ENCODE data around the gene PRICKLE2. TPM values are rescaled to one million over a fixed set of nuclear protein-coding genes. Genes with fewer than 3 reads are reported as not detected.

PRICKLE2 gene
- polyA plus RNA-seq, 1 donor (not counting 4 experiments of a cell fraction or from before 2014, with no cell fraction given) = 7.8 TPM

DNA sequence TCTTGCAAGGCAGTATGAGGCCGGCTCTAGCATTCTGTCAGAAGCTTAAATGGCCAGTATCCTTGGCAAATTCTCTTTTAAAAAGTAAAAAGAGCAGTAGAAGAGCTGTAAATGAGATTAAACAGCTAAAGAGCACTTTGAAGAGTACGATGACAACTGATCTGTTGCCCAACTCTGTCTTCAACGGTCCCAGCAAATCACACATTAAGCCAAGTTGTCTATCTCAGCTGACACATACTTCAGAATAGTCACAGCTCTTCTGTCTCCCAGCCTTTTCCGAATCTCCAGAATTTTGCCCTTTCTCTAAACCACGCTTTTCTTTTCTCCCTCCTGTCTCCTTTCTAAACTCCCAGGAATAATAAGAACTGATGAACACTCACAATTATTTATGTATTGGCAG lies 51.7 kb downstream of the PRICKLE2 start:
- TF ChIP-seq, protein P1, sequence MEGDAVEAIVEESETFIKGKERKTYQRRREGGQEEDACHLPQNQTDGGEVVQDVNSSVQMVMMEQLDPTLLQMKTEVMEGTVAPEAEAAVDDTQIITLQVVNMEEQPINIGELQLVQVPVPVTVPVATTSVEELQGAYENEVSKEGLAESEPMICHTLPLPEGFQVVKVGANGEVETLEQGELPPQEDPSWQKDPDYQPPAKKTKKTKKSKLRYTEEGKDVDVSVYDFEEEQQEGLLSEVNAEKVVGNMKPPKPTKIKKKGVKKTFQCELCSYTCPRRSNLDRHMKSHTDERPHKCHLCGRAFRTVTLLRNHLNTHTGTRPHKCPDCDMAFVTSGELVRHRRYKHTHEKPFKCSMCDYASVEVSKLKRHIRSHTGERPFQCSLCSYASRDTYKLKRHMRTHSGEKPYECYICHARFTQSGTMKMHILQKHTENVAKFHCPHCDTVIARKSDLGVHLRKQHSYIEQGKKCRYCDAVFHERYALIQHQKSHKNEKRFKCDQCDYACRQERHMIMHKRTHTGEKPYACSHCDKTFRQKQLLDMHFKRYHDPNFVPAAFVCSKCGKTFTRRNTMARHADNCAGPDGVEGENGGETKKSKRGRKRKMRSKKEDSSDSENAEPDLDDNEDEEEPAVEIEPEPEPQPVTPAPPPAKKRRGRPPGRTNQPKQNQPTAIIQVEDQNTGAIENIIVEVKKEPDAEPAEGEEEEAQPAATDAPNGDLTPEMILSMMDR (optimal IDR thresholded peaks at IDR 0.05 in 1 of 3, IDR thresholded peaks at IDR 0.05 in 1 of 3, conservative IDR thresholded peaks at IDR 0.05 in 1 of 3; ENCODE audit: extremely low read depth in 1 of 3, insufficient read depth in 2 of 3, low read length in 3 of 3) = no peak
- no peak for TF ChIP-seq EZH2 (IDR thresholded peaks at IDR 0.05; ENCODE audit: low read length)
- Histone ChIP-seq H3K9ac (ENCODE audit: control insufficient read depth, extremely low read depth, insufficient read depth, low read length) (no peak overlapping the region), H3K79me2 (ENCODE audit: control insufficient read depth, insufficient read depth, low read length) (no peaks in the 10 kb centered on the region), H3K27ac (ENCODE audit: control insufficient read depth, insufficient read depth, low read length) (no peak overlapping the region), H3K4me3 (ENCODE audit: control insufficient read depth in 2 of 3, extremely low read depth in 1 of 3, insufficient read depth in 2 of 3, low read depth in 1 of 3, low read length in 3 of 3) (no peak overlapping the region), H4K20me1 (ENCODE audit: control insufficient read depth, extremely low read depth, insufficient read depth, low read length) (no peaks in the 10 kb centered on the region), H3K27me3 (ENCODE audit: control insufficient read depth, extremely low read depth, insufficient read depth, low read length) (no peaks in the 10 kb centered on the region), H3K9me1 (ENCODE audit: control insufficient read depth, extremely low read depth, insufficient read depth, low read length) (no peaks in the 10 kb centered on the region), H2AFZ (ENCODE audit: control insufficient read depth, low read length) (no peak overlapping the region), H3K4me1 (ENCODE audit: control insufficient read depth, extremely low read depth, insufficient read depth, low read length) (peaks cover 29% of the 10 kb centered on the region), H3K9me3 (ENCODE audit: control insufficient read depth, low read depth, low read length) (no peaks in the 10 kb centered on the region), H3K4me2 (ENCODE audit: control insufficient read depth, extremely low read depth, insufficient read depth, low read depth, low read length) (no peak overlapping the region), H3K36me3 (ENCODE audit: control insufficient read depth in 2 of 2, extremely low read depth in 1 of 2, insufficient read depth in 2 of 2, low read length in 2 of 2) (no peaks in the 10 kb centered on the region)
- DNase-seq (ENCODE audit: low read depth, low spot score) = no peak
- FAIRE-seq = no peak
- dilution Hi-C loops (cut with MboI; ENCODE audit: extremely low pct_ligation_motif_present, low sequenced_read_pairs) = no loop called here

DNA sequence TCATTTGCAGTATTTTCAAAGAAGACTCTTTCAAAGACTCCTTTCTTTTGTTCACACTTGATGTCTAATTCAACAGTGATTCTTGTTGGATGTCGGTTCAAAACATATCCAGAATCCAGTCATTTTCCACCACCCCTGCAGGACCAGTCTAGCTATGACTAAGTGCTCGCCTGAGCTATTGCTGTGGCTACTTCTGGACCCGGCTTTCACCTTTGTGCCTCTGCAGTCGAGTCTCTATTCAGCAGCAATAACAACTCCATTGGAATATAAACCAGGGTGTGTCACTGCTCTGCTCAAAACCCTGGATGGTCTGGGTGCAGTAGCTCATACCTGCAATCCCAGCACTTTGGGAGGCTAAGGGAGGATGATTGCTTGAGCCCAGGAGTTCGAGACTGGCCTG lies 55.0 kb downstream of the PRICKLE2 start:
- no peak for DNase-seq (ENCODE audit: low read depth, low spot score)
- peaks cover 30% of the 10 kb centered on the region for H3K4me1 ChIP-seq (ENCODE audit: control insufficient read depth, extremely low read depth, insufficient read depth, low read length)
- no peak overlapping the region for H3K4me3 ChIP-seq (ENCODE audit: control insufficient read depth in 2 of 3, extremely low read depth in 1 of 3, insufficient read depth in 2 of 3, low read depth in 1 of 3, low read length in 3 of 3)
- no peak overlapping the region for H3K4me2 ChIP-seq (ENCODE audit: control insufficient read depth, extremely low read depth, insufficient read depth, low read depth, low read length)
- no peaks in the 10 kb centered on the region for H3K9me3 ChIP-seq (ENCODE audit: control insufficient read depth, low read depth, low read length)
- H3K27me3 ChIP-seq (ENCODE audit: control insufficient read depth, extremely low read depth, insufficient read depth, low read length) = no peaks in the 10 kb centered on the region
- no peak for TF ChIP-seq EZH2 (IDR thresholded peaks at IDR 0.05; ENCODE audit: low read length)
- TF ChIP-seq, protein P1 (optimal IDR thresholded peaks at IDR 0.05 in 1 of 3, IDR thresholded peaks at IDR 0.05 in 1 of 3, conservative IDR thresholded peaks at IDR 0.05 in 1 of 3; ENCODE audit: extremely low read depth in 1 of 3, insufficient read depth in 2 of 3, low read length in 3 of 3) = no peak
- no peak overlapping the region for H2AFZ ChIP-seq (ENCODE audit: control insufficient read depth, low read length)
- no peaks in the 10 kb centered on the region for H3K79me2 ChIP-seq (ENCODE audit: control insufficient read depth, insufficient read depth, low read length)
- no peaks in the 10 kb centered on the region for H4K20me1 ChIP-seq (ENCODE audit: control insufficient read depth, extremely low read depth, insufficient read depth, low read length)
- dilution Hi-C loops (cut with MboI; ENCODE audit: extremely low pct_ligation_motif_present, low sequenced_read_pairs) = no loop called here
- no peak overlapping the region for H3K27ac ChIP-seq (ENCODE audit: control insufficient read depth, insufficient read depth, low read length)
- H3K9ac ChIP-seq (ENCODE audit: control insufficient read depth, extremely low read depth, insufficient read depth, low read length) = no peak overlapping the region
- H3K9me1 ChIP-seq (ENCODE audit: control insufficient read depth, extremely low read depth, insufficient read depth, low read length) = no peaks in the 10 kb centered on the region
- FAIRE-seq = no peak
- H3K36me3 ChIP-seq (ENCODE audit: control insufficient read depth in 2 of 2, extremely low read depth in 1 of 2, insufficient read depth in 2 of 2, low read length in 2 of 2) = peaks cover 0 to 5% of the 10 kb centered on the region in 2 experiments
